HG03558 (cell line): ENCODE data around the gene SP3.

ENCODE experiments used
- ATAC-seq: cut with Tn5 transposase; IDR thresholded peaks from one replicate; pipeline ENCODE4 v1.9.1; 2021; ENCODE audit warnings: moderate number of reproducible peaks; ENCODE audit not compliant: unreplicated experiment; ENCODE audit errors: extremely low read depth

The SP3 gene

DNA sequence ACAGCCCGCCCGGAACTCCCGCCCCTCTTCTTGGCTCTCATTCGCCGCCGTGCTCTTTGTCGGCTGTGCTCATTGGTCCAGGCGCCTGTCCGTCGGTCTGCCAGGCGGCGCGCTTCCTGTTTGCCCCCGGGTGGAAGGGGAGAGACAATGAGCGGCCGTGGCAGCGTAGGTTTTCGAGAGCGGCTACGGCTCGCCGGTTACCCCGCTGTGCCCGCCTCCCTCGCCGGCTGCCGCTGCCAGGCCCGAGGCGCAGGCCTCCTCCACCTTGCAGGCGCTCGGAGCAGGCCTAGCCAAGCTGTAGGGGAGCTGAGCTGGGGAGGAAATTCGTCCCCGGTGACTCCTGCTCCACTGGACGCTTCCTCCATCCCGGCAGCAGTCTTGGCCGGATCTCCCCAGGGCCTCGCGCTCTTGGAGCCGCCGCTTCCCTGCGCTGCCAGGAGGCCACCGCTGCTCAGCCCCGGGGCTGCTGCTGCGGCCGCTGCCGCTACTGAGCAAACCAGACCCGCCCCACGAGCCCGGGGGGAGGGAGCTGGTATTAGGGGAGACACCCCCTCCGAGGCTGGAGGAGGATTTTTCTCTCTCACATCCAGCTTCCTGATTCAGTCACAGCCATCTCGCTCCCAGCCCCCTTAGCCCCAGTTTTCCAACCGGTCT lies at the start of gene SP3:
Gene SP3 (minus strand): TSS at position 2 of the 654 bp plus-strand sequence. CDS start 202 bp downstream, outside the sequence.
- peak; percentile 52 for ATAC-seq

DNA sequence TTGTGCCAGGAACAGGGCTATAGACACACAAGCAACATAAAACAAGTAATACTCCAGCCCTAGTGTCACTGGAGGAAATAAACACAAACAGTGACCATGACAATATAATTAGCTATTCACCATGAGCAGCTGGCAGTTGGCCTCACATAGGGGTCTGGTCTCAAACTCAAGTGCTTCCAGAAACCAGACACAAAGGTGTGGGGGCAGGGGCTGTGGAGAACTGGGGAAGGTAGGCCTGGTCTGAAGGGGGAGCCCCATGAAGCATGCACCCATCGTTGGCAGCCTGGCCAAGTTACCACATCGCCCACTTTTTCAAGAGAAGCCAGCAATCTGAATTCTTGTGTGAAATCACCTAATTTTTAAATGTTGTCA lies 49.5 kb upstream of the SP3 start:
- no peak for ATAC-seq

DNA sequence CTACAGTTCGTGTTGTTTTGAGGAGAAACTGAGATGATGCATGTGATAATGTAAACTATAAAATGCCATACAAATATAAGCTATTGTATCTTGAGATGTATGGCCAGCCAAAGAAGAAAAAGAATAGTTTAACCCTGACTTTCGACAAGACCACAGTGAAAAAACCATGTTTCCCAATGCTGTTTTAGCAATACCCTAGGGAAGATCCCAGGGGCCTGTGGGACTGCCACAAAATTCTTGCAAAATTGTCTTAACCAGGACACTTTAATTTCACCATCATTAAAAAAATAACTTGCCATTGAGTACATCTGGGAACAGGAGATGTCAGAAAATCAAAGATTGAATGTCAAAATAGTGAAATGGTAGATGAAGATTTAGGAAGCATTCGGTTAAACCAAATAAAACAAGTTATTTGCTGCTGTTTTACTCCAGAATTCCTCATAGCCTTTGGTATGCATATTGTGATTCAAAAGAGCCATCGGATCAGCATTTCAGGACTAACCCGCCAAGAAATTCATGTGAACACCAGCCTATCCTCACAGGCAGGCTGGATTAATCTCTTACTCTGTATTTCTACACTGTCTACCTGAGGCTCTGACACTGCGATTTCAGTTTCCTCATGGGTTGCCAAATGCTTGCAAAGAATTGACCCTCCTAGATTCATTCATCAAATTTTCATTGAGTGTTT lies 49.0 kb upstream of the SP3 start:
- no peak for ATAC-seq

DNA sequence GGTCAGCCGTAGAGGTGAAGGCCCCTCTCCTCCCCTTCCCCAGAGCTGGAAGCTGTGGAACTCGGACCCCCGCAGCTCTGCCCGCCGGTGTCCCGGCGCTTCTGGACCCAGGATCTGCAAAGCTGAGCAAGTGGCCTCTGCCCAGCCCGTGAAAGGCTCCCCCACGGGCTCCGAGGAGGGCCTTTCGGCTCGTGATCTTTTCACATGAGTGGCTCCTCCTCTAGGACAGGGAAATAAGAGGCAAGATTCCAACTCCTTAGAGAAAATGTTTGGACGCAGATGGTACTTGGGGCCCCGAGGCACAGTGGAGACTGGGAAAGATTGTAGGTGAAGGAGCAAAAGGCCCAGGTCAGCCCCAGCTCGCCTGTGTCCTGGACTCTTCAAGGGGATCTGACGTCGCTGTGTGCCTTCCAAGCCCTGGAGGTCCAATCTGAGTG lies 48.2 kb upstream of the SP3 start:
- no peak for ATAC-seq

DNA sequence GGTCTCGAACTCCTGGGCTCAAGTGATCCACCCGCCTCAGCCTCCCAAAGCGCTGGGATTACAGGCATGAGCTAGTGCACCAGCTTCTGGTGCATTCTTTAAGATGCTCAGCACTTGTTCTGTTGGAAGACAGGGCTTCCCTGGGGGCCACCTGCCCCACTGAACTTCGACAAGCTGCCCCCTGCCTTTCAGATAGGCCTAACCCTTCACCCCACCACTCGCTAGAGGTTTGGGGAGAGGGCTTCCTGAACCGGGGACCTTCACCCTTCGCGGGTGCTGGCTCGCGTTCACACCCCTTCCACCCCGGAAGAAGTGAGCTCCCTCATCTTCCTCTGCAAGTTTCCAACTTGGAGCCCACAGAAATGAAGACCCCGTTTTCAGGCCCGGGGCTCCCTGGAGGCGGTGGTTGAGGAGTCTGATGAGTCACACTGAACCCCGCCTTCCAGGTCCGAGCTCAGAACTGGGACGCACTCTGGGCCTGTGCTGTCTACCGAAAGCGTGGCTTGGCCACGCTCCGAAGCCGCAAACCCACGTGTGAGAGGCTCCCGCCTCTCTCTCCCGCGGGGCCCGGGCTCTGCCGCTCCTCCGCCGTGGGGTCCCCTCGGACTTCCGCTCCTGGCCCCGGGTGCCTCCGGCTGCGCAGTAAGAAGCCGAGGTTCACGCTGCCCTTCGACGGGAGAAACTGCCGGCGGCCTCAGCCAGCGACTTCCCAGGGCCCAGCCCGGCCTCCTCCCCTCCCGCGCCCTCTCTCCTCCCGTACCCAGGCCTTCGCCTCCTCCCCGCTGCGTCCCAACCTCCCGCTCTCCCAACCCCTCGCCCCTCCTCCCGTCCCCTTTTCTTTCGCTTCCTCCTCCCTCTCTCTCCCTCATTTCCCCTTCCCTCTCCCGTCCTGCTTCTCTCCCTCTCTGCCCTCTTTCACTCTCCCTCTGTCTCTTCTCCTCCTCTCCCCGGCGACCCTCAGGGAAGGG lies 47.5 kb upstream of the SP3 start:
- ATAC-seq = no peak

DNA sequence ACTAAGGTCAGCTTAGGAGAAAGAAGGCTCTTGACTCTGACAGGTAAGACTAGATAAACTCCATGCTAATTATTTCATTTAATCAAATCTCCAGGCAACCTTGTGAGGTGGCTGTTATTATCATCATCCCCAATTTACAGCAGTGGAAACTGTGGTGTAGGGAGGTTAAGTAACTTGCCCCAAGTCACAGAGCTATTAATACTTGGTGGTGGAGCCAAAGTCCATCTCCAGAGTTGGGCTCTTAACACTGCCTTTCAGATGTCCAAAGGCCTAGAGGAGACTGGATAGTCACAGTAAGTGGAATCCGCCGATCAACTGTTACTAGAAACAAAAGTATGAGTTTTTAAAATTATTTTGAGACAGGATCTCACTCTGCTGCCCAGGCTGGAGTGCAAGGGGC lies 46.6 kb upstream of the SP3 start:
- ATAC-seq = no peak

DNA sequence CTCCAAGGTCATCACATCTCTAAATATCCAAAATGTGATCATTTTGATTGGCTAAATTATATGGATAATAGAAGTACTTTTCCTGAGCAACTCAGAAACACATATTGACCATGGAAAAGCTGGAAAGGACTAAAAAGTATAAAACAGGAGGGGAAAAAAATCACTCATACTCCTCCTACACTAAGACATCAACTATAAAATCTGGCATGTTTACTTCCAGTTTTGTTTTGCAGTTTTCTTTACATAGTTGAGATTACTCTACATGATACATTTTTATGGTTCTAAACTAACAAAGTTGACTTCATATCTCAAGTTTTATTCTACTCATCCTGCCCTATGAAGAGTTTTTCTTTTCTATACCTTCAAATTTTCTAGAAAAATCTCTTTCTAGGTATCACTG lies 46.0 kb upstream of the SP3 start:
- no peak for ATAC-seq

DNA sequence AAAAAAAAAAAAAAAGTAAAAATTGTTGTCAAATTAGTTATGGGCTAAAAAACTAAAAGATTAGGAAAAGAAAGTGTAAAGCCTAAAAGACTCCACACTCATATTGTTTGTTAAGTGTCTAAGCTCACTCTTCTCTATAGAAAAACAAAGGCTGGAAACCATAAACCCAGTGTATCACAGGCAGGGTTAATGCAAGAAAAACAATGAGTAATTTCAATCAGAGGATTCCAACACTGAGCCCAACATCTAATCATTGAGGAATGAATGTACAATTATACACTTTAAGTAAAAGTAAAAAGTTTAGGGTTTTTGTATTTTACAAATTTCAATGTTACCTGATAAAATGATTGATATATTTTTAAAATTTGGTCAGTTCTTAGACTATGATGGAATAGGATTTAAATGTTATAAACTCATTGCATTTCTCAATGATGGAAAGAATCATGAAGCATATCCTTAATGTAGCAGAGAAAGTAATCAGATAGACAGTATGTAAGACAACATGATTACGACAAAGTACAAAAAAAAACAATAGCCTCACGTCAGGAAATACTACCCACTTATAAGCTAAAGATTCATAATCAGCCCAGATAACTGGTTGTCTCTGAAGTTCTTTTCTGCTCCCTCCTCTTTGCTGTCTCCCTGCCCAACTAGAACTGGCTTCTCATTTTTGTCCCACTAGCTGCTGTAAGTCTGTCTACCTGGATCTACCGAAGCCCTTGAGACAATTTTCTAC lies 44.5 kb upstream of the SP3 start:
- no peak for ATAC-seq

DNA sequence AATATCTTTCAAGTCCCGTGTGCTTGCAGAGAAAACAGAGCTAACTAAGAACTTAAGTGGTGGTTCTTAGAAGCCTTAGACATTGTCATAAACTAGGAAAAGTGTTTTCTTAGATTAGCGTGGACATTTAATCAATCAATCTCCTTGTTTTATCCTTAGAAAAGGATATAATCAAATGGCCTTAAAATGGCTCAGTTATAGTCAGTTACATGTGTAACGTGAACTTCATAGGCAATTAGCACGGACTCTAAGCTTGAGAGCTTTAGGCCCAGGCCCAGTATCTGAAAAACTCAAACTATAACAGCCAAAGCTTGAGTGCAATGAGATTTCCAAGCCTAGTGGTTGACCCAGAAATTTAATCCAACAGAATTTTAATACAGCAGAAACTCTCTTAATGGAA lies 43.5 kb upstream of the SP3 start:
- no peak for ATAC-seq

DNA sequence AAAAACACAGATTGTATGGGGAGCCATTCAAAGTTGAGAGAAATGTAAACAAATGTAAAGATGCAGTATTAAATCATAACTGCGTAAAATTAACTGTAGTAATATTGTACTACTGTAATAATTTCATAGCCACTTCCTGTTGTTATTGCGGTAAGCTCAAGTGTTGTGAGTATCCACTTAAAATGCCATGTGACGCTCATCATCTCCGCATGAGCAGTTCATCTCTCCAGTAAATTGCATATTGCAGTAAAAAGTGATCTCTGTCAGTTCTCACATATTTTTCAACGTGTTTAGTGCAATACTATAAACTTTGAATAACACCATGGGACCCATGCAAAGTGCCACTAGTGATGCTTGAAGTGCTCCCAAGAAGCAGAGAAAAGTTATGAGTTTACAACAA lies 41.8 kb upstream of the SP3 start:
- no peak for ATAC-seq

DNA sequence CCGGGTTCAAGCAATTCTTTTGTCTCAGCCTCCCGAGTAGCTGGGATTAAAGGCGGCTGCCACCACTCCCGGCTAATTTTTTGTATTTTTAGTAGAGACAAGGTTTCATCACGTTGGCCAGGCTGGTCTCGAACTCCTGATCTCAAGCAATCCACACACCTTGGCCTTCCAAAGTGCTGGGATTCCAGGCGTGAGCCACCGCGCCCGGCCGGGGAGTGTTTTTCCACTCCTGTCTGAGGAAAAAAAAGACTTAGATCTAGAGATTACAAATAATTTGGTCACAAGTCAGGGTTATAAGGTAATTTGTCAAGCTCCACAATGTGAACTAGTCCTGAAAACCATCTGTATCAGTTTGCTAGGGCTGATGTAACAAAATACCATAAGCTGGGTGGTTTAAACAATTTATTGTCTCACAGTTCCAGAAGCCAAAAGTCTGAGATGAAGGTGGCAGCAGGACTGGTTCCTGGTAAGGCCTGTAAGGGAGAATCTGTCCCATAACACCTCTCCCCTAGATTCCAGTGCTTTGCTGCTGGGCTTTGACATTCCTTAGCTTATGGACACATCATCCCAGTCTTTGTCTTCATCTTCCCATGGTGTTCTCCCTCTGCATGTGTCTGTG lies 40.7 kb upstream of the SP3 start:
- no peak for ATAC-seq

DNA sequence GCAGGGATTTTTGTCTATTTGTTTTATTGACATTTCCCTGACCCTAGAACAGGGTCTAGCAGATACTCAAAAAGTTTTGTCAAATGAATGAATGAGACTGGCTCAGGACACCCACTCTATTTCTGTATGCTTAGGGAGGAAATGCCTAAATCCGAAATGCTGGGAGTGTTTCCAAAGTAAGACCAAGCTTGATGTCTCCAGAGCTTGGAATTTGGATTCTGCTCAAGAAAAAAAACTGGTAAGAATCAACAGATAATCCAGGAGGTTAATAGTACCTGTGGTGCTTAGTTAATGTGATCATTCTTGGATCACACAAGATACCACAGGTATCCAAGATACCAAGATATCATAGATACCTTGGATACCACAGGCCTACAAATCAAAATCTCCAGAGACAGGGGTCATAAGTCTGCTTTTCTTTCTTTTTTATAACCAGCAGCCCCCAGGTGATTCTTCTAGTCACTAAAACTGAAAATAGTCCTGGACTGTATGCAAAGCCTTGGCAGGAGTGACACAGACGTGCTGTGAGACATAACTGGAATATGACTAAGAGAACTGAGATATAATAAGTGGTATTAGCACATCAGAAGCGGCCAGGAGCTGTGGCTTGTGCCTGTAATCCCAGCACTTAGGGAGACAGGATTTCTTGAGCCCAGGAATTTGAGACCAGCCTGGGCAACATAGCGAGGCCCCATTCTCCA lies 39.9 kb upstream of the SP3 start:
- ATAC-seq = peak; percentile 70

DNA sequence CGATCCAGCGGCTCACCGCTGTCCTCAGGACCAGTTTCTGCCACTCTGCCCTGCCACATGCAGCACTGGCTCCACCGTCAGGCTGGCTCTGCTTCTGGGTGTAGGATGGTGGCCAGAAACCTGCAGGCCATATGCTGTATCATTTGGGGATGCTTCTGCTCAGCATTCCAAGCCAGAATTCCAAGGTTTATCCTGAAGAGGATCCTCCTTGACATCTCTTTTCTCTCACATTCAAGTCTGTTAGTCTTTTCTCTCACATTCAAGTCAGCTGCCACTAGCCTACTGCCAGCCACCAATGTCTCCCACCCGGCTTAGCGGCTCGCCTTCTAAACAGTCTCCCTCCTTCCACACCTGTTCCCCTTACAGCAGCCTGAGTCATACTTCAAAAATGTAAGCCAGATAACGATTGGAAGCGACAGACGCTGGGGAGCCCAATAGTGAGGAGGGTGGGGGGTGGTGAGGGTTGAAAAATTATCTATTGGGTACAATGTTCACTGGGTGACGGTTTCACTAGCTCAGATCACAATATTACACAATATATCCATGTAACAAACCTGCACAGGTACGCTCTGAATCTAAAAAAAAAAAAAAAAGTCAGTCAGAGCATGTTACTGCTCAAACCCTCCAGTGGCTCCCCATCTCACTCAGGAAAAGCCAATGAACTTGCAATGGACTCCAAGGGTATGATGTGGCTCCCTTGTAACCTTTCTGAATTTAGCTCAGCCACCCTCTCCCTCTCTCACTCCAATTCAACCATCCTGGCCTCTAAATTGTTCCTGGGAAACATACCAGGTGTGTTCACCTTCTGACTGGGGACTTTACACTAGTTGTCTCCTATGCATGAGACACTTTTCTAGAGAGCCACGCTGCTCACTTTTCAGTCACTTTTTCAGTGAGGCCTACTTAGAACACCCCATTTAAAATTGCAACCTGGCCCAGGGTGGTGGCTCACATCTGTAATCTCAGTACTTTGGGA lies 38.8 kb upstream of the SP3 start:
- ATAC-seq = no peak

DNA sequence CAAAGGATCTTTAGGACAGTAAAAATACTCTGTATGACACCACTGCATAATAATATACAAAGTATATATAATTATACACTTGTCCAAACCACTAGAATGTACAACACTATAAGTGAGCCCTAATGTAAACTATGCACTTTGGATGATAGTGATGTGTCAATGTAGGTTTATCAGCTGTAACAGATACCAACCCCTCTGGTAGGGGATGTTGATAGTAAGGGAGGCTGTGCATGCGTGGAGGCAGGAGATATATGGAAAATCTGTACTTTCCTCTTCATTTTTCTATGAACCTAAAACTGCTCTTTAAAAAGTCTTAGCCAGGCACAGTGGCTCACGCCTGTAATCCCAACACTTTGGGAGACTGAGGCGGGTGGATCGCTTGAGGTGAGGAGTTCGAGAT lies 37.5 kb upstream of the SP3 start:
- no peak for ATAC-seq

DNA sequence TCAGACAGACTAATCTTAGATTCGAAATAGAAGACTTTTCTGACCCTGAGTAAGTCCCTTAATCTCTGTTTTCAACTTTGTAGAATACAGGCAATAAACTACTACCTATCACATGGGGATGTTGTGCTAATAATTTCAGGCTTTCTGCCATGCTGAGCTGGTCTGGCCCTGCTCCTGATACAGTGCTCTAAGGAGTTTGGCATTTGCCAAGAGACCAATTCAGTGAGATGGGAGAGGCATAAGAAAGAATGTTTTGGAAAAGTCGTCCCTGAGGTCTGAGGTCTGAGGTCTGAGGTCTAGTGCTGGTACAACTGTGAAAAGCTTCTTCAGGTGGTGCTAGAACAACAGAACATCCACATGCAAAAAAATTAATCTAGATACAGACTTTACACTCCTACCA lies 35.9 kb upstream of the SP3 start:
- no peak for ATAC-seq

DNA sequence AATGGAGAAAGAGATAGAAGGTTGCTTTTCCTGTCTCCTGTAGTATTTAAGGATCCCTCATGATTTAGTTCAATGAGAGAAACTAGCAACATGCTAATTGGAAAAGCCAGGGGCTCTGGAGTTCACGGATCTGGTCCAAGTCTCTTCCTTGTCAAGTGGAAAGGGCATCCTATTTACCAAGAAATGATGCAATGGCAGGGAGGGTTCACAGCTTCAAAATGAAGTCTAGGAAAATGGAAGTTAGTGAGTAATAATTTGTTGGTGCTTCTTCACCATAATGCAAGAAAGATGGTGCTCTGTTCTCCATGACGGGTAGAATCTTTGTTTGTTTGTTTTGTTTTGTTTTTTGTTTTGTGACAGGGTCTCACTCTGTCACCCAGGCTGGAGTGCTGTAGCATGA lies 34.6 kb upstream of the SP3 start:
- no peak for ATAC-seq

DNA sequence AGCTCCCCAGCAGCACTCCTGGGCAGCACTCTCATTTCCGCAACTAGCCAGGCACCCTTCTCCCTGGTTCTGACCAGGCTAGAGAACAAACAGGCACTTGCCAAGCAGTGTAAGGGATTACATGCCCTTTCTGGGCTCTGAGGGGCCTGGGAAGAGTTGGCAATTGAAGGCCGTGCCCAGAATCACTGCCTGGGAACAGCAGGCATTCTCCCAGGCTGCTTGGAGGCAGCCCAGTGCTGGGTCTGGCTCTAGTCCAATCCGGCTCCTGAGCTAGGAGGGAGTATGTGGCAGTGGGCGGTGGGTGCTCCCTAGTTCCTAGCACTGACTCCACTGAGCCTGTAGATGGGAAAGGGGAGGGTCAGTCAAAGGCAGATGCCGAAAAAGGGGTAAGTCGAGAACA lies 34.1 kb upstream of the SP3 start:
- no peak for ATAC-seq

DNA sequence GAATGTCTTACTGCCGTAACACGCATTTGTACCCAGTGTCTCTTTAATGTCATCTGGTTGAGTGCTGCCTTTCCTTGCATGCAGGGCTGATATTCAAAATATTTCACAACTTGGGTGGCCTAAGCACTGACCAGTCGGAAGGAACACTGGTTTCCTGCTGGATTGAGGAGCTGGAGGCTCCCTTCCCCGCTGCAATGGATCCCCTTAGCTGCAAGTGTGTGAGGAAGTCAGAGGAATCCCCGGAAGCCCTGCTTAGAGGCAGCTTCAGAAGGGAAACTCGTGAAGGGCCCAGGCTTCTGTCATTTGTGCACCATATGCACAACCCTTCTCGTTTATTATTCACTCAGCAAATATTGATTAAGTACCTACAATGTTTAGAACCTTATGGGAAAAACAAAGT lies 33.2 kb upstream of the SP3 start:
- ATAC-seq = no peak
